Lung (tissue), 12 donors: ENCODE results near the gene TBC1D10A. TPM values are rescaled to one million over a fixed set of nuclear protein-coding genes. Genes with fewer than 3 reads are reported as not detected.

Experiments
- ATAC-seq: fragments of 200-7000 bp; cut with Tn5 transposase; one replicate; pipeline ENCODE4 v1.9.1; 2020; ENCODE audit warnings: moderate number of reproducible peaks; ENCODE audit not compliant: insufficient read depth, low FRiP score
- DNase-seq, 3 donors: peaks; one replicate each; pipeline ENCODE4 v3.0.0-alpha.2; 2013 to 2017
- H3K27ac ChIP-seq, 2 donors: one replicate each; pipeline ENCODE4 v1.5.1; 2013; ENCODE audit warnings: mild to moderate bottlenecking in 2 of 2, moderate library complexity in 2 of 2, control low read depth in 1 of 2, inconsistent platforms in 1 of 2, low read depth in 1 of 2, low read length in 1 of 2
- H3K27me3 ChIP-seq, 3 donors: one replicate each; pipeline ENCODE4 v1.5.1; 2013; ENCODE audit warnings: low read length in 2 of 3; ENCODE audit not compliant: control insufficient read depth in 3 of 3, insufficient read depth in 3 of 3
- H3K36me3 ChIP-seq, 4 donors: one replicate each; pipeline ENCODE4 v1.5.1; 2013; ENCODE audit warnings: low read length in 4 of 4, mild to moderate bottlenecking in 1 of 4, moderate library complexity in 1 of 4; ENCODE audit not compliant: control insufficient read depth in 4 of 4, insufficient read depth in 4 of 4
- H3K4me1 ChIP-seq, 5 donors: one replicate each; pipeline ENCODE4 v1.5.1; 2013; ENCODE audit warnings: low read length in 5 of 5, mild to moderate bottlenecking in 2 of 5, moderate library complexity in 1 of 5; ENCODE audit not compliant: control insufficient read depth in 5 of 5, insufficient read depth in 5 of 5
- H3K4me3 ChIP-seq: one replicate; pipeline ENCODE4 v1.5.1; 2013; ENCODE audit warnings: mild to moderate bottlenecking, control low read depth, moderate library complexity
- H3K9ac ChIP-seq, 2 donors: one replicate each; pipeline ENCODE4 v1.5.1; 2013; ENCODE audit warnings: low read length in 2 of 2, control low read depth in 1 of 2; ENCODE audit not compliant: insufficient read depth in 1 of 2
- H3K9me3 ChIP-seq, 4 donors: one replicate each; pipeline ENCODE4 v1.5.1; 2013; ENCODE audit warnings: low read length in 3 of 4, mild to moderate bottlenecking in 1 of 4, moderate library complexity in 1 of 4; ENCODE audit not compliant: control insufficient read depth in 4 of 4, insufficient read depth in 3 of 4
- CTCF ChIP-seq: IDR thresholded peaks from 2 replicates; pipeline ENCODE4 v1.5.1; 2012; ENCODE audit warnings: mild to moderate bottlenecking; ENCODE audit errors: control extremely low read depth, extremely low read depth
- WGBS, 2 donors: extraction: QIAGEN DNeasy Blood & Tissue Kit; methylation state at CpG; one replicate each; pipeline ENCODE4 v1.1.7; 2013; 5-methylcytosine and 5-hydroxymethylcytosine counted together
- polyA plus RNA-seq, 2 donors: library from polyadenylated mRNA; stranded (reverse); fragments of 200-250 nt; gene quantifications; one replicate each; pipeline ENCODE4 v1.2.1, GENCODE V29; 2013
- total RNA-seq, 2 donors: library from RNA; depleted of rRNA in 1 of 2; stranded (reverse); fragments of >200 nt in 1 of 2; gene quantifications; one replicate each; pipeline ENCODE4 v1.2.1, GENCODE V29; 2014 to 2021
- donor health status: control.
- donor health status: control.
- donor health status: Bipolar disorder and iron deficiency.
- donor health status: healthy.
- donor health status: DM: yes; HTN: yes; CAD: no.

The TBC1D10A gene
- total and polyA plus RNA-seq, 4 donors, result 15.0 to 36.4 (median 26.6) TPM

- no peak overlapping the region for H3K9ac ChIP-seq
- 89% methylated on average over 4 of the region's 4 CpGs for WGBS, 2 donors
- no peak overlapping the region for H3K4me3 ChIP-seq
- DNase-seq (no peak), ATAC-seq (no peak)
- no peak overlapping the region for H3K27ac ChIP-seq
- no peaks in the 10 kb centered on the region for H3K9me3 ChIP-seq
- H3K27me3 ChIP-seq, result no peaks in the 10 kb centered on the region
- no peaks in the 10 kb centered on the region for H3K36me3 ChIP-seq
- no peak for TF ChIP-seq CTCF
- peaks cover 0 to 2% (median 0%) of the 10 kb centered on the region in 5 donors for H3K4me1 ChIP-seq
Measured at GRCh38 chr22:30262112-30262511, 64.6 kb downstream of the TBC1D10A start.

GRCh38 chr22:30261134-30261533 is 65.6 kb downstream of the TBC1D10A start:
- Histone ChIP-seq H3K4me1 (peaks cover 0 to 10% (median 1%) of the 10 kb centered on the region in 5 donors), H3K9me3 (no peaks in the 10 kb centered on the region), H3K4me3 (no peak overlapping the region), H3K27ac (no peak overlapping the region), H3K27me3 (no peaks in the 10 kb centered on the region), H3K9ac (no peak overlapping the region), H3K36me3 (no peaks in the 10 kb centered on the region)
- no peak for ATAC-seq
- no peak for TF ChIP-seq CTCF
- no peak for DNase-seq
- 50 to 72% methylated on average over 8 of the region's 8 CpGs for WGBS, 2 donors

GRCh38 chr22:30260682-30261081 is 66.1 kb downstream of the TBC1D10A start:
- WGBS, 2 donors, result 90 to 97% methylated on average over 8 of the region's 8 CpGs
- no peak for ATAC-seq

More at GRCh38 chr22:30260682-30261081, 66.1 kb downstream of the TBC1D10A start:
- no peak for DNase-seq
- no peak overlapping the region for H3K4me3 ChIP-seq
- no peaks in the 10 kb centered on the region for H3K27me3 ChIP-seq
- H3K27ac ChIP-seq, result no peak overlapping the region
- no peaks in the 10 kb centered on the region for H3K9me3 ChIP-seq
- TF ChIP-seq CTCF, result no peak
- H3K36me3 ChIP-seq, result no peaks in the 10 kb centered on the region
- no peak overlapping the region for H3K9ac ChIP-seq
- peaks cover 0 to 15% (median 6%) of the 10 kb centered on the region in 5 donors for H3K4me1 ChIP-seq
